Measurements from ENCODE around the gene RPP40. TPM values are rescaled to one million over a fixed set of nuclear protein-coding genes. Genes with fewer than 3 reads are reported as not detected.

RPP40 gene
- total RNA-seq, 4 donors from 2014 or later, result 1.0 to 16.2 (median 4.2) TPM

- no peak for DNase-seq
- H3K27ac ChIP-seq, result no peak overlapping the region
- intact Hi-C loops (cut with DNase I; ENCODE audit: low total_unique reads), result no loop called here
- no peak overlapping the region for H3K4me3 ChIP-seq
- H3K36me3 ChIP-seq, result no peaks in the 10 kb centered on the region
- no peak for TF ChIP-seq POLR2A (IDR thresholded peaks at IDR 0.05)
- TF ChIP-seq, protein P1, sequence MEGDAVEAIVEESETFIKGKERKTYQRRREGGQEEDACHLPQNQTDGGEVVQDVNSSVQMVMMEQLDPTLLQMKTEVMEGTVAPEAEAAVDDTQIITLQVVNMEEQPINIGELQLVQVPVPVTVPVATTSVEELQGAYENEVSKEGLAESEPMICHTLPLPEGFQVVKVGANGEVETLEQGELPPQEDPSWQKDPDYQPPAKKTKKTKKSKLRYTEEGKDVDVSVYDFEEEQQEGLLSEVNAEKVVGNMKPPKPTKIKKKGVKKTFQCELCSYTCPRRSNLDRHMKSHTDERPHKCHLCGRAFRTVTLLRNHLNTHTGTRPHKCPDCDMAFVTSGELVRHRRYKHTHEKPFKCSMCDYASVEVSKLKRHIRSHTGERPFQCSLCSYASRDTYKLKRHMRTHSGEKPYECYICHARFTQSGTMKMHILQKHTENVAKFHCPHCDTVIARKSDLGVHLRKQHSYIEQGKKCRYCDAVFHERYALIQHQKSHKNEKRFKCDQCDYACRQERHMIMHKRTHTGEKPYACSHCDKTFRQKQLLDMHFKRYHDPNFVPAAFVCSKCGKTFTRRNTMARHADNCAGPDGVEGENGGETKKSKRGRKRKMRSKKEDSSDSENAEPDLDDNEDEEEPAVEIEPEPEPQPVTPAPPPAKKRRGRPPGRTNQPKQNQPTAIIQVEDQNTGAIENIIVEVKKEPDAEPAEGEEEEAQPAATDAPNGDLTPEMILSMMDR (IDR thresholded peaks at IDR 0.05), result no peak
- H3K27me3 ChIP-seq, result no peaks in the 10 kb centered on the region
- H3K4me1 ChIP-seq, result no peaks in the 10 kb centered on the region
- H3K9me3 ChIP-seq, result peaks cover 0 to 3% of the 10 kb centered on the region in 2 donors
Observed at GRCh38 chr6:5045416-5045815, 41.6 kb upstream of the RPP40 start.

DNA sequence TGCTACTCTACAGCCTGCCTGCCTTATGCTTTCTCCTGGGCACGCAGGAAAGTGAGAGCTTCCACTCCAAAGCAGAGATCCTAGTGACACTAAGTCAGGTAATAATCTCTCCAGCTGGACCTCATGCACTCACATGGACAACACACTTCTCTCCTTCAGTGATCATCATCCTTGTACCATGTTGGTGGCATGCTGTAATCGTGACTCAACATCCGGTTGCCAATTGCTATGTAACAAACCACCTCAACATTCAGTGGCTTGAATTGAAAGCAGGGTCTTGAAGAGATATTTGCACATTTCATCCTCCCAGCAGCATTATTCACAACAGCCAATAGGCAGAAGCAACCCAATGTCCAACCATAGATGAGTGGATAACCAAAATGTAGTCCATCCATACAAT, 41.0 kb upstream of the RPP40 start:
- no peak overlapping the region for H3K27ac ChIP-seq
- no peaks in the 10 kb centered on the region for H3K36me3 ChIP-seq
- no peaks in the 10 kb centered on the region for H3K9me3 ChIP-seq
- H3K27me3 ChIP-seq, result no peaks in the 10 kb centered on the region
- no peak for DNase-seq
- H3K4me1 ChIP-seq, result no peaks in the 10 kb centered on the region
- intact Hi-C loops (cut with DNase I; ENCODE audit: low total_unique reads), result no loop called here
- no peak overlapping the region for H3K4me3 ChIP-seq
- no peak for TF ChIP-seq POLR2A (IDR thresholded peaks at IDR 0.05)
- TF ChIP-seq, protein P1 (IDR thresholded peaks at IDR 0.05), result no peak

- Histone ChIP-seq H3K36me3 (no peaks in the 10 kb centered on the region), H3K4me3 (no peak overlapping the region), H3K9me3 (no peaks in the 10 kb centered on the region), H3K4me1 (no peaks in the 10 kb centered on the region), H3K27me3 (no peaks in the 10 kb centered on the region), H3K27ac (no peak overlapping the region)
- DNase-seq, result no peak
- TF ChIP-seq, protein P1 (IDR thresholded peaks at IDR 0.05), result no peak
- intact Hi-C loops (cut with DNase I; ENCODE audit: low total_unique reads), result no loop called here
Observed at GRCh38 chr6:5042436-5042835, 38.6 kb upstream of the RPP40 start.

- Histone ChIP-seq H3K4me3 (no peak overlapping the region), H3K27ac (no peak overlapping the region), H3K27me3 (no peaks in the 10 kb centered on the region), H3K4me1 (no peaks in the 10 kb centered on the region), H3K36me3 (no peaks in the 10 kb centered on the region), H3K9me3 (no peaks in the 10 kb centered on the region)
- intact Hi-C loops (cut with DNase I; ENCODE audit: low total_unique reads), result no loop called here
- no peak for TF ChIP-seq POLR2A (IDR thresholded peaks at IDR 0.05)
- TF ChIP-seq, protein P1 (IDR thresholded peaks at IDR 0.05), result no peak
- no peak for DNase-seq
Observed at GRCh38 chr6:5041955-5042354, 38.1 kb upstream of the RPP40 start.

GRCh38 chr6:5036269-5036668, 32.4 kb upstream of the RPP40 start:
- Histone ChIP-seq H3K36me3 (no peaks in the 10 kb centered on the region), H3K27me3 (no peaks in the 10 kb centered on the region), H3K9me3 (no peaks in the 10 kb centered on the region), H3K4me1 (no peaks in the 10 kb centered on the region), H3K4me3 (no peak overlapping the region), H3K27ac (no peak overlapping the region)
- TF ChIP-seq, protein P1 (IDR thresholded peaks at IDR 0.05), result no peak
- TF ChIP-seq POLR2A (IDR thresholded peaks at IDR 0.05), result no peak
- no peak for DNase-seq
- intact Hi-C loops (cut with DNase I; ENCODE audit: low total_unique reads), result no loop called here

All from uterus (tissue), 4 donors.